Measurements from ENCODE around the gene TSPAN2. TPM values are rescaled to one million over a fixed set of nuclear protein-coding genes. Genes with fewer than 3 reads are reported as not detected.

Gene TSPAN2
- polyA plus RNA-seq, 1 donor from 2014 or later, result 34.4 TPM

DNA sequence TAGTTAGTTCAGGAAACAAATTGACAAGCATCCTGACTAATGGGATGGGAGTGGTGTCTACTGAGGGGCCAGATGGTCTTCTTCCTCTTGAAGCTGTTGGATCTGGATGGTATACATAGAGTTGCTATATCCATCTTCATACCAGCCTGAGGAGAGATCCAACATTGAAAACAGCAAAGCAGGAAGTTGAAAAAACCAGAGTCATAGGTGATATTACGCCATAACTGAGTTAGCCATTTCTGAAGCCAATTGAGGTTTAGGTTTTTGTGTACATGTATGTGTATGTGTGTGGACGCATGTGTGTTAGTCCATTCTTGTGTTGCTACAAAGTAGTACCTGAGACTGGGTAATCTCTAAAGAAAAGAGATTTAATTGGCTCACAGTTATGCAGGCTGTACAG, 2.3 kb upstream of the TSPAN2 start:
- H3K79me2 ChIP-seq (replicated peaks; ENCODE audit: insufficient read depth, low read length), result no peaks in the 10 kb centered on the region
- TF ChIP-seq SMC3 (conservative IDR thresholded peaks at IDR 0.05; ENCODE audit: poor library complexity) (no peak), TAF1 (IDR thresholded peaks at IDR 0.05; ENCODE audit: low read depth) (no peak), MXI1 (conservative IDR thresholded peaks at IDR 0.05; ENCODE audit: poor library complexity, severe bottlenecking) (no peak), CTCF (IDR thresholded peaks at IDR 0.05; ENCODE audit: poor library complexity, severe bottlenecking) (no peak), RAD21 (conservative IDR thresholded peaks at IDR 0.05) (no peak), POLR2AphosphoS5 (IDR thresholded peaks at IDR 0.05) (no peak), REST (IDR thresholded peaks at IDR 0.05; ENCODE audit: borderline replicate concordance) (no peak), EP300 (conservative IDR thresholded peaks at IDR 0.05; ENCODE audit: poor library complexity, severe bottlenecking) (no peak), EZH2 (IDR thresholded peaks at IDR 0.05; ENCODE audit: borderline replicate concordance, insufficient read depth, low read length, poor library complexity, severe bottlenecking) (no peak)
- no peaks in the 10 kb centered on the region for H3F3A ChIP-seq (ENCODE audit: insufficient read depth, low read length, poor library complexity, severe bottlenecking)
- no peak overlapping the region for H2AFZ ChIP-seq (ENCODE audit: low read depth, low read length)
- H3K27ac ChIP-seq (ENCODE audit: low read length), result no peak overlapping the region
- no peaks in the 10 kb centered on the region for H3K36me3 ChIP-seq (ENCODE audit: insufficient read depth, low read length)
- H3K9me3 ChIP-seq (ENCODE audit: low read length), result no peaks in the 10 kb centered on the region
- no peak overlapping the region for H3K4me2 ChIP-seq (ENCODE audit: low read length)
- no peaks in the 10 kb centered on the region for H4K20me1 ChIP-seq (ENCODE audit: insufficient read depth)
- peaks cover 3% of the 10 kb centered on the region for H3K27me3 ChIP-seq (ENCODE audit: insufficient read depth, low read depth, low read length)
- H3K9ac ChIP-seq (ENCODE audit: low read length), result no peak overlapping the region
- no peaks in the 10 kb centered on the region for H3K9me2 ChIP-seq (ENCODE audit: insufficient read depth, low read length)
- H3K4me3 ChIP-seq (ENCODE audit: low read length), result no peak overlapping the region

- no peak overlapping the region for H3K27ac ChIP-seq (ENCODE audit: low read length)
- TF ChIP-seq RAD21 (conservative IDR thresholded peaks at IDR 0.05) (no peak), SMC3 (conservative IDR thresholded peaks at IDR 0.05; ENCODE audit: poor library complexity) (no peak), REST (IDR thresholded peaks at IDR 0.05; ENCODE audit: borderline replicate concordance) (no peak), CTCF (IDR thresholded peaks at IDR 0.05; ENCODE audit: poor library complexity, severe bottlenecking) (no peak), POLR2AphosphoS5 (IDR thresholded peaks at IDR 0.05) (no peak), MXI1 (conservative IDR thresholded peaks at IDR 0.05; ENCODE audit: poor library complexity, severe bottlenecking) (no peak), EZH2 (IDR thresholded peaks at IDR 0.05; ENCODE audit: borderline replicate concordance, insufficient read depth, low read length, poor library complexity, severe bottlenecking) (no peak), EP300 (conservative IDR thresholded peaks at IDR 0.05; ENCODE audit: poor library complexity, severe bottlenecking) (no peak)
- H3K36me3 ChIP-seq (ENCODE audit: insufficient read depth, low read length), result no peaks in the 10 kb centered on the region
- no peaks in the 10 kb centered on the region for H3K9me2 ChIP-seq (ENCODE audit: insufficient read depth, low read length)
- H3K4me2 ChIP-seq (ENCODE audit: low read length), result no peak overlapping the region
- H3K27me3 ChIP-seq (ENCODE audit: insufficient read depth, low read depth, low read length), result peaks cover 3% of the 10 kb centered on the region
- H3F3A ChIP-seq (ENCODE audit: insufficient read depth, low read length, poor library complexity, severe bottlenecking), result no peaks in the 10 kb centered on the region
- H3K9ac ChIP-seq (ENCODE audit: low read length), result no peak overlapping the region
- H3K4me3 ChIP-seq (ENCODE audit: low read length), result no peak overlapping the region
- no peaks in the 10 kb centered on the region for H4K20me1 ChIP-seq (ENCODE audit: insufficient read depth)
- H2AFZ ChIP-seq (ENCODE audit: low read depth, low read length), result no peak overlapping the region
- H3K79me2 ChIP-seq (replicated peaks; ENCODE audit: insufficient read depth, low read length), result no peaks in the 10 kb centered on the region
- no peaks in the 10 kb centered on the region for H3K9me3 ChIP-seq (ENCODE audit: low read length)
Measured at GRCh38 chr1:115090956-115091355, 1.7 kb upstream of the TSPAN2 start.

All from neural cell (in vitro differentiated cells).